ENCODE results near the gene NKAIN4.

The NKAIN4 gene

DNA sequence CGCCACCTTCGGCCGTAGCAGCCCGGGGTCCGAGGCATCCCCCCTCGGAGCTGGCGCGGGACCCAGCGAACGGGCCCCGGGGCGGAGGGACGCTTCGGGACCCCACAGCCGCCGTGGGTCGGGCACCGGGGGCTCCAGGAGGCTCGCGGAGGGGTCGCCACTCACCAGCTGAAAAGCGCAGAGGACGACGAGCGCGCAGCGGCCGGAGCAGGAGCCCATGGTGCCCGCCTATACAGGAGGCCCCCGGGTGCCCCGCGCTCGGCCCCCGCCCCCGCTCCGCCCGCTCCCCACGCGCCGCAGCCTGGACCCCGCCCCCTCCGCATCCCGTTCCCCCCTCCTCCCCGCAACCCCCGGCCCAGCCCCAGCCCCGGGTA, at the start of gene NKAIN4:
Gene NKAIN4, minus strand, starts transcription at position 232 of the 374 bp plus-strand sequence. Its CDS starts 13 bp downstream, at position 219.
- DNase-seq = no peak

- no peak for DNase-seq
These were observed 48.9 kb upstream of the NKAIN4 start for GRCh38 chr20:63303095-63303666.

DNA sequence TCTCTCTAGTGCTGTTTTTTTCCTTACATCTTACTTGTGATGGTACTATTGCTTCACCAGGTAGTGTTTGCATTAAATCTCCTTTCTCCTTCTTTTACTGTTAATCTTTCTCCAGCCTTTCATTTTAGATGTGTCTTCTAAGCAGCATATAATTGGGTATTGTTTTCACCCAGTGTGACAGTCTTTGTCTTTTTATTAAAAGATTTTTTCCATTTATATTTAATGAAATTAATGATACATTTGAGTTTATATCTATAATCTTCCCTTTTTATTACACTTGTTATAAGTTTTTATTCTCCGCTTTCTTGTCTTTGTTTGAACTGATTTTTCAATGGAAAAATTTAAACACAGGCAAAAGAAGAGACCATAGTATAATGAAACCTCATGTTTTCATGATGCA, 47.4 kb upstream of the NKAIN4 start:
- DNase-seq = no peak

- DNase-seq = no peak
These were observed 44.6 kb upstream of the NKAIN4 start for GRCh38 chr20:63298731-63299312.

DNA sequence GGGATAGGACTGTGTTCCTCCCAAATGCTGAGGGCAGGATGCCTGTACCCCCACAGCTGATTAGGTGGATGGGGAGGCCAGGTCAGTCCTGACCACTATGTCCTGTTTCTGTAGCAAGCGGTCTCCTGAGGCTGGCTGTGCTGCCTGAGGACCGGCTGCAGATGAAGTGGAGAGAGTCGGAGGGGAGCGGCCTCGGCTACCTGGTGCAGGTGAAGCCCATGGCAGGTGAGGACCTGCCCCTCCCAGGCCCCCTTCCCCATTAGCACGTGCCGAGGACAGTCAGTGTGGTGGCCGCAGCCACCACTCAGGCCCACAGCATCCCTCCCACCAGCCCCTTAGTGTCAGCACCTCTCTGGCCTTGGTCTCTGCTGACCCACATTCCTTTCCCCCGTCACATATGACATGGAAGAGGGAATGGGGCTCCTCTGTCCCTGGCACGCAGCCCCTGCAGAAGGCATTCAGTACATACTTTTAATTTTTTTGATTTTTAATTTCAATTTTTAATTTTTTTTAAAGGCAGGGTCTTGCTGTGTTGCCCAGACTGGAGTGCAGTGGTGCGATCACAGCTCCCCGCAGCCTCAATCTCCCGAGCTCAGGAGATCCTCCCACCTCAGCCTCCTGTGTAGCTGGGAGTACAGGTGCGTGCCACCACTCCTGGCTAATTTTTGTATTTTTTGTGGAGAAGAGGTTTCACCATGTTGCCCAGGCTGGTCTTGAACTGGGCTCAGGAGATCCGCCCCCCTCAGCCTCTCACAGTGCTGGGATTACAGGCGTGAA, 43.7 kb upstream of the NKAIN4 start:
- DNase-seq = no peak

- DNase-seq = no peak
These were observed 43.1 kb upstream of the NKAIN4 start for GRCh38 chr20:63297371-63297781.

- DNase-seq = no peak
These were observed 42.5 kb upstream of the NKAIN4 start for GRCh38 chr20:63296531-63297299.

- DNase-seq = no peak
These were observed 41.6 kb upstream of the NKAIN4 start for GRCh38 chr20:63295846-63296245.

DNA sequence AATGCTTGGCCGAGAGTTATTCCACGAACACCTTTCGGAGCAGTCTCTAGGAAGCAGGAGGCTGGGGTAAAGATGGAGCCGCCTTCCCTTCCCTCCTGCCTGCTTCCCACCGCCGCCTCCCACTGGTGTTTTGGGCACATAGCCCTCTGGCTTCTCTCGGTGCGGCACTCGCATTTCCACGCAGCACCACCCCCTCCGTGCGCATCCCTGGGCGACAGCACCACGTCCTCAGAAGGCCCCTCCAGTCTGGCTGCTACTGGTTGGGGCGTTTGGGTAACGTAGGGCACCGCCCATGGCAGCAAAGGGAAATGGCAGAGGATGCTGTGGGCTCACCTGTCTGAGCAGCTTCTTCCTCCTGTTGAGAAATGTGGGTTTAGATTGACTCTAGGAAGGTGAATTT, 41.2 kb upstream of the NKAIN4 start:
- no peak for DNase-seq

DNA sequence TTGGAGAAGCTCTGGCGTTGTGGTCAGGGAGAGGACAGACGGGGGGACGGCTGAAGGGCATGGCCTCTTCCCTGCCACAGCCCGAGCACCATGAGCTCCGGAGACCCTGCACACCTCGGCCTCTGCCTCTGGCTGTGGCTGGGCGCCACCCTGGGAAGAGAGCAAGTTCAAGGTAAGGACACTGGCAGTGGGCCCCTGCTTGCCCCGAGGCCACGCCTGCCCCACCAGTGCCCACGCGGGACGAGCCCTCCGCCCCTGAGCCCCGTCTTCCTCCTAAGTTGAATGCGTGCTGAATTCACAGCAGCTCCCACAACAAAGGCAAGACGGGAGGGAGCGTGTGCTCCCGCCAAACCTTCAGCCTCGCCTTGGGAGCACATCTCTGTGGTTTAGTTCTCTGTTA, 40.8 kb upstream of the NKAIN4 start:
- DNase-seq = no peak

DNA sequence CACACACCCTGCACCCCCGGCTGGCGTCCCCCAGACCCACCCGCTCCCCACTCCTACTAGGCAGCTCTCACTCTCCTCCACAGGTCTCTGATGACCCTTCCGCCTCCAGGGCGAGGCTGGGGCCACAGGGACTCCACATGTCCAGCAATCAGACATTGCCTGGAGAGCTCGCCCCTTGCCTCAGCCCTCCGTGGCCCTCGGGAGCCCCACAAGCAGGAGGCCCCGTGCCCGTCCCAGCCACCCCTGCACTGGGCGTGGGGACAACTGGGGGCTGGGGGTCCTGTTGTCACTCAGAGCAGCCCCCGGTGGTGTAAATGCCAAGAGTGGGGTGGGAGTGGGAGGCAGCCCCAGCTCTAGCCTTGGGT, 40.3 kb upstream of the NKAIN4 start:
- DNase-seq = no peak

DNA sequence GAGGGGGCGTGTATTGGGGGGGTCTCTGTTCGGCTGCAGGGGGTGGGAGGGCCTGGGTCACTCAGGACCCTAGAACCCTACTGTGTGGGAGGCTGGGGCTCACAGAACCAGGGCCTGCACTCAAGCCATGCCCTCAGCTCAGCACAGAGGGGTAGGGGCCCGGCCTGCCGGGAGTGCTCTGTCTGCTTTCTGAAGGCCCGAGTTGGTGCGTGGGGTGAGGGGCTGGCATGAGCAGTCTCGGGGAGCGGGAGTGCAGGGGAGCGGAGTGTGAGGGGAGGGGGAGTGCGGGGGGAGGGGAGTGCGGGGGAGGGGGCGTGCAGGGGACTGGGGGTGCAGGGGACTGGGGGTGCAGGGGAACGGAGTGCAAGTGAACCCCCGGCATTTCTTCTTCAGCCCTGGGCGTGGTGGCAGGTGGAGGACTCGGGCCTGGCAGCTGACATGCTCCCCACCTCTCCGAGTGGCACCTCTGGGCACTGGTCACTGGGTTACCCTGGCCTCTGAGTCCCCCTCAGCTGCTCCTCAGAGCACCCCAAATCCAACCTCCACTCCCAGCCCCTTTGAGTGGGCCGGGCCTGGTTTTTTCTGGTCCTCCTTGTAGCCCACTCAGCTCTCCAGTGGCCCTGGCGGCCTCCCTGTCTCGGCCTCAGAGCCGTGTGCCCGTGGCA, 39.7 kb upstream of the NKAIN4 start:
- DNase-seq = no peak

DNA sequence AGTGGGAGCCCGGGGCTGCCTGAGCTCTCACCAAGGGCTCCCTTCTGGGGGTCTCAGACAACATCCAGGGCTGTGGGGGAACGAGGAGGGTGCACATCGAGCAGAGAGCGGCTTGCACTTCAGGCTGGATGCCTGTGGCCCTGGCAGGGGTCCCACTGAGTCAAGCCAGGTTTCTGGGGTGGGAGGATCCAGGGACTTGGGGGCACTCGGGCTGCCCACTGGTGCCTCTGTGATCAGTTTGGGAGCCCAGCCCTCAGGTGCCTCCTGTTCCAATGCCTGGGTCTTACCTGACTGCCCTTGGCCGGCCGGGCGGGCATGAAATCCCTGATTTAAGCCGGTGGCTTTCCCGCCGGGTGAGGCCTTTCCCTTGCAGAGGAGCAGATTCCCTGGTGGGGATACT, 39.2 kb upstream of the NKAIN4 start:
- no peak for DNase-seq

- no peak for DNase-seq
These were observed 38.6 kb upstream of the NKAIN4 start, which contains the start of gene COL20A1 for GRCh38 chr20:63292904-63293303. Gene COL20A1, plus strand, starts transcription at chr20:63293186. Its CDS starts 1,922 bp downstream, at chr20:63295108.

GRCh38 chr20:63292292-63292701, 38.0 kb upstream of the NKAIN4 start:
- DNase-seq = no peak

GRCh38 chr20:63291811-63292210, 37.5 kb upstream of the NKAIN4 start:
- DNase-seq = no peak

DNA sequence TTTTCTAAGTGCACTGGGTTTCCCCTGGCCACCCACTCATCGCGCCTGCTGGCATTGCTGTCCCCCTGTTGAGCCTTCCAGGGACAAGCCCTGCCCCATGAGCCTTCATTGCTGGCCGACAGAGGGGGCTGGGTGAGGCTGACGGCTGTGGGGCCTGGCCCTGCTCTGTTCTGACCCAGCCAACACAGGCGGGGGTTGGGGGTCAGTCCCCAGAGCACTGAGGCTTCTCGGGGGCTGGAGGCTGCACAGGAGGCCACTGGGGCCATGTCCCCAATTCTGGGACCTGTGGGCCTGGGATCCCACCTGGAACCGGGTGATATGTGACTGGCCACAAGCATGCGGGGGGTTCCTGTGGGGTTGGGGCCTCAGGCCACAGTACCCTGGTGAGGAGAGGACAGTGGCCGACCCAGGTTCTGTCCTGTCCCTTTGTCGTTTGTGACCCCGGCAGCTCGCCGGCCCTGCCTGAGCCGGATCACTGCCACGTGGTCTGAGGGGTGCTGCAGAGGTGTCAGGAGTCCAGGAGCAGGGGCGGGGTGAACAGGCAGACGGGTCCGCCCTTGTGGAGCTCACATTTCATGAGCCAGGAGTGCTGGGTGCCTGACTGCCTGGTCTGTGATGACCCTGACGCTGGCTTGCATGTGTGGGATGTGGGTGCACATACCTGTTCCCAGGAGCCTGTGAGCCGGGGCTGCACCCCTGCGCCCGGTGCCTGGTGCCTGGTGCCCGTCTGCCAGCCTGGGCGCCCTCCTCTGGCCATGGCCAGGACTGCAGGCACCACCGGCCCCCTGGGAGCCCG, 36.6 kb upstream of the NKAIN4 start:
- DNase-seq = peak; percentile 76

GRCh38 chr20:63290136-63290676, 35.9 kb upstream of the NKAIN4 start:
- DNase-seq = no peak

- DNase-seq = no peak
These were observed 35.3 kb upstream of the NKAIN4 start for GRCh38 chr20:63289311-63290135.

GRCh38 chr20:63288581-63289251, 34.5 kb upstream of the NKAIN4 start:
- DNase-seq = no peak
